GM12873 (cell line): Measurements from ENCODE around the gene GPX4.

ENCODE experiments used
- CTCF ChIP-seq: IDR thresholded peaks from 2 replicates; pipeline ENCODE4 v1.5.1; 2012; ENCODE audit warnings: low read depth, mild to moderate bottlenecking, moderate library complexity, low read length, control low read depth; ENCODE audit not compliant: insufficient read depth; ENCODE audit errors: missing control alignments

The GPX4 gene

GRCh38 chr19:1140272-1141027 is 36.7 kb downstream of the GPX4 start:
- TF ChIP-seq CTCF = no peak

DNA sequence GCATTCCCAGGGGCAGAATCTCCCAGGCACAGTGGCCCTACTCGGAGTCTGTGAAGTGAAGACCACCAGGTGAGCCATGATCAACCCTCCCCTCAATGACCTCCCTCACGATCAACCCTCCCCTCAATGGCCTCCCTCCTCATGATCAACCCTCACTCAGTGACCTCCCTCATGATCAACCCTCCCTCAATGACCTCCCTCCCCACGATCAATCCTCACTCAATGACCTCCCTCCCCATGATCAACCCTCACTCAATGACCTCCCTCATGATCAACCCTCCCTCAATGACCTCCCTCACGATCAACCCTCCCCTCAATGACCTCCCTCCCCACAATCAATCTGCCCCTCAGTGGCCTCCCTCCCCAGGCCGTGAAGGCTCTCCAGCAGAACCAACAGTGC is 38.1 kb downstream of the GPX4 start:
- no peak for TF ChIP-seq CTCF

GRCh38 chr19:1143828-1144399 is 40.1 kb downstream of the GPX4 start:
- TF ChIP-seq CTCF = no peak

GRCh38 chr19:1144741-1145140 is 40.9 kb downstream of the GPX4 start:
- TF ChIP-seq CTCF = no peak

DNA sequence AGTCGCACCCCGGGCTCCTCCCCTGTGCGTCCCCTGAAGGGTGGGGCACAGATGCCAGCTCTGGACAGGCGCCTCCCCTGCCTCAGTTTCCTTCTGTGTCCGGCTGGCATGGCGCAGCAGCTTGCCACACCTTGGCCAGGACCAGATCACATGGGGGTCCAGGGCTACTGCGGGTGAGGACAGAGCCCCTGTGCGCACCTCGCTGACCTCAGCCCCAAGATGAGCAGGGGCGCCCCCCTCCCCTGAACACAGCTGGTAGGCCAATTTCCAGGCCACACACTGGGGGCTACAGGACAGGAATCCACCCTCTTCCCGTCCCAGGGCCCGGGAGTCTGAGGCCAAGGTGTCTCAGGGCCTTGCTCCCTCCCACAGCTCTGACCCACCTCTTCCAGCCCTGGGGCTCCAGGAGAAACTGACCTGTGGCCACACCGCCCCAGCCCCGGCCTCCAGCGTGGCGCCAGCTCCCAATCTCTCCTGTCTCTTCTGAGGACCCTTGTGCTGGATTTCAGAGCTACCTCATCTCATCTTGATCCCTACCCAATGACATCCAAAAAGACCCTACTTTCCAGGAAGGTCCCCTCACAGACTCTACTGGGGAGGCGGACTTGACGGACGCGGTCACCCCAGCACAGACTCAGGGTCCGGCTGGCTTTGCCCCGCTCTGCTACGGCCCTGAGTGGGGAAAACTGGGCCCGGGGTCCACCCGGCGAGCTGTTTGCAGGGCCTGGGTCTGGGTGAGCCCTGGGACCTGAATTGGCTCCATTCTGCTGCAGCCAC is 42.0 kb downstream of the GPX4 start:
- TF ChIP-seq CTCF = no peak

GRCh38 chr19:1146412-1146699 is 42.6 kb downstream of the GPX4 start:
- TF ChIP-seq CTCF = no peak
